ENCODE data around the gene CSTF2T. TPM values are rescaled to one million over a fixed set of nuclear protein-coding genes. Genes with fewer than 3 reads are reported as not detected.

The CSTF2T gene
- total RNA-seq, 1 experiment from 2014 or later, result 22.1 TPM

DNA sequence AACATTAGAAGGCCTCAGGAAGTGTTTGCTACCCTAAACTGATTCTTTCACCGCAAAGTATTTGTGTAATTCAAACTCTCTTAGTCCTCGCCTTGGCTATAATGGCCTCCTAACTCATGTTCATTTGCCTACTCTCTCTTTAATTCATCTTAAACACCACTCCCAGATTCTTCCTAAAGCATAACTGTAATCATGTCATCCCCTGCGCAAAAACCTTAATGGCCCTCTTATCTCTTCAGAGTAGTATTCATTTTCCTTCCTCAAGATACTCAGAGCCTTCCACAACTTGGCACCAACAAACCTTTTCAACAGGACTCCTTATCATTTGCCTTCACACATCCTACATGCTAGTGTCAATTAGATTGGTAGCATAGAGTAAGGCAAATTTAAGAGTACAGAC is 42.9 kb downstream of the CSTF2T start:
- Histone ChIP-seq H3K9me3 (ENCODE audit: low read length) (no peaks in the 10 kb centered on the region), H2AFZ (ENCODE audit: low read length) (no peak overlapping the region), H3K4me3 (ENCODE audit: low read length) (no peak overlapping the region), H3K27me3 (ENCODE audit: low read length) (no peaks in the 10 kb centered on the region), H3K9ac (ENCODE audit: low read length) (no peak overlapping the region), H3K36me3 (ENCODE audit: insufficient read depth, low read length) (no peaks in the 10 kb centered on the region), H3K4me2 (ENCODE audit: low read depth, low read length, poor library complexity, severe bottlenecking) (no peak overlapping the region), H3K4me1 (ENCODE audit: low read length) (no peaks in the 10 kb centered on the region), H3K79me2 (ENCODE audit: low read length) (no peaks in the 10 kb centered on the region), H3K9me2 (replicated peaks; ENCODE audit: insufficient read depth, low read length) (no peaks in the 10 kb centered on the region), H3K27ac (ENCODE audit: low read length) (no peak overlapping the region), H4K20me1 (ENCODE audit: insufficient read depth, low read depth, low read length) (no peaks in the 10 kb centered on the region)
- DNase-seq, result no peak

DNA sequence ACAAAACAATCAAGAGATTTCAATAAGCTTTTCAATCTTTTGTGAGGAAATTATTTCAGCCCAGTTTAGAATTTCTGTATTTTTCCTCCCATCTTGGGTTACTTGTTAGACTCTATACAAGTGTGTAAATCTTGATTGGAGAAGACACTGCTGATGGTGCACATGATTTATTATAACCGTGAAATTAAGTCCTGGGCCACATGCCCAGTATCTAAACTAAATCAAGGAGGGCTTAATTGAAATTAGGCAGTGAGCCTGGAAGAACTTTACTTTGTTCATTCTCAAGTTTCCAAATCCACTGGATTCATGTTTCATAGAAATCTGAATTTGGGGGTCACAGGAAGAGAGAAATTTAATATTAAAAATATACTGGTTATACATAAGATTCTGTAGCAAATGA is 44.5 kb downstream of the CSTF2T start:
- no peak for DNase-seq
- no peaks in the 10 kb centered on the region for H3K4me1 ChIP-seq (ENCODE audit: low read length)

DNA sequence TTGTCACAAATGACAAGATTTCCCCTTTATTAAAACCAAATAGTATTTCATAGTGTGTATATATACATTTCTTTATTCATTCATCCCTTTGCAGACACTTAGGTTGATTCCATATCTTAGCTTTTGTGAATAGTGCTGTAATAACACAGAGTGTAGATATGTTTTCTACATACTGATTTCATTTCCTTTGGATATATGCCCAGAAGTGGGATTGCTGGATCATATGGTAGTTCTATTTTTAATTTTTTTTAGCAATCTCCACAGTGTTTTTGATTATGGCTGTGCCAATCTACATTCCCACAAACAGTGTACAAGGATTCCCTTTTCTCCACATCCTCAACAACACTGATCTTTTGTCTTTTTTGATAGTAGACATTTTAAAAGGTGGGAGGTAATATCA is 46.4 kb downstream of the CSTF2T start:
- H4K20me1 ChIP-seq (ENCODE audit: insufficient read depth, low read depth, low read length), result no peaks in the 10 kb centered on the region
- DNase-seq, result no peak

More for the DNA sequence above, 44.5 kb downstream of the CSTF2T start:
- H3K9ac ChIP-seq (ENCODE audit: low read length), result no peak overlapping the region
- H3K36me3 ChIP-seq (ENCODE audit: insufficient read depth, low read length), result no peaks in the 10 kb centered on the region
- H4K20me1 ChIP-seq (ENCODE audit: insufficient read depth, low read depth, low read length), result no peaks in the 10 kb centered on the region
- H2AFZ ChIP-seq (ENCODE audit: low read length), result no peak overlapping the region
- H3K9me2 ChIP-seq (replicated peaks; ENCODE audit: insufficient read depth, low read length), result 0 out of 2 replicates have a peak, but pooled peaks cover under 1% of the 10 kb centered on the region
- no peak overlapping the region for H3K27ac ChIP-seq (ENCODE audit: low read length)
- no peaks in the 10 kb centered on the region for H3K9me3 ChIP-seq (ENCODE audit: low read length)
- no peak overlapping the region for H3K4me3 ChIP-seq (ENCODE audit: low read length)
- no peak overlapping the region for H3K4me2 ChIP-seq (ENCODE audit: low read depth, low read length, poor library complexity, severe bottlenecking)
- H3K79me2 ChIP-seq (ENCODE audit: low read length), result no peaks in the 10 kb centered on the region
- no peaks in the 10 kb centered on the region for H3K27me3 ChIP-seq (ENCODE audit: low read length)

DNA sequence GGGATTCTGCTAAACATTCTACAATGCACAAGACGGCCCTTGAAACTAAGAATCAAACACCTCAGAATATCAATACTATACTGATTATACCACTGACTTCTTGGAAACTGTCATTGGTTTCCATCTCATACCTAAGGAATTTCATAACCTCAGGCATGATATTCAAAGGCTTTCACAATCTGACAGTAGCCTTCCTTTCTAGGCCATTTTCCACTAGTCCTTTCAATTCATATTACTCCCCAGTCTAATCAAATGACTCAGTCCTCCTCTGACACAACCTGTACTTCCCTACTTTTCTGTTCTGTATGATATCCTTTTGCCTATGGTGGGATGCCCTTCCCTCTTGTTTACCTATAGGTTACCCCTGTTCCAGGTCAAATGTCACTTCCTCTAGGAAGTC is 48.3 kb downstream of the CSTF2T start:
- H3K27ac ChIP-seq (ENCODE audit: low read length), result no peak overlapping the region
- H3K79me2 ChIP-seq (ENCODE audit: low read length), result no peaks in the 10 kb centered on the region
- H3K4me2 ChIP-seq (ENCODE audit: low read depth, low read length, poor library complexity, severe bottlenecking), result no peak overlapping the region
- no peak overlapping the region for H2AFZ ChIP-seq (ENCODE audit: low read length)
- H3K4me3 ChIP-seq (ENCODE audit: low read length), result no peak overlapping the region
- H4K20me1 ChIP-seq (ENCODE audit: insufficient read depth, low read depth, low read length), result no peaks in the 10 kb centered on the region
- H3K4me1 ChIP-seq (ENCODE audit: low read length), result no peaks in the 10 kb centered on the region
- no peak for DNase-seq
- no peaks in the 10 kb centered on the region for H3K36me3 ChIP-seq (ENCODE audit: insufficient read depth, low read length)
- H3K9me3 ChIP-seq (ENCODE audit: low read length), result no peaks in the 10 kb centered on the region
- no peak overlapping the region for H3K9ac ChIP-seq (ENCODE audit: low read length)
- no peaks in the 10 kb centered on the region for H3K27me3 ChIP-seq (ENCODE audit: low read length)
- H3K9me2 ChIP-seq (replicated peaks; ENCODE audit: insufficient read depth, low read length), result peaks cover 3% of the 10 kb centered on the region; the same call in 1 of the 2 replicates

More for the DNA sequence above, 46.4 kb downstream of the CSTF2T start:
- no peak overlapping the region for H3K9ac ChIP-seq (ENCODE audit: low read length)
- no peaks in the 10 kb centered on the region for H3K27me3 ChIP-seq (ENCODE audit: low read length)
- H3K4me3 ChIP-seq (ENCODE audit: low read length), result no peak overlapping the region
- H2AFZ ChIP-seq (ENCODE audit: low read length), result no peak overlapping the region
- H3K9me2 ChIP-seq (replicated peaks; ENCODE audit: insufficient read depth, low read length), result peaks cover 3% of the 10 kb centered on the region; the same call in 1 of the 2 replicates
- no peaks in the 10 kb centered on the region for H3K79me2 ChIP-seq (ENCODE audit: low read length)
- no peak overlapping the region for H3K27ac ChIP-seq (ENCODE audit: low read length)
- H3K4me2 ChIP-seq (ENCODE audit: low read depth, low read length, poor library complexity, severe bottlenecking), result no peak overlapping the region
- no peaks in the 10 kb centered on the region for H3K36me3 ChIP-seq (ENCODE audit: insufficient read depth, low read length)
- no peaks in the 10 kb centered on the region for H3K9me3 ChIP-seq (ENCODE audit: low read length)
- H3K4me1 ChIP-seq (ENCODE audit: low read length), result no peaks in the 10 kb centered on the region

DNA sequence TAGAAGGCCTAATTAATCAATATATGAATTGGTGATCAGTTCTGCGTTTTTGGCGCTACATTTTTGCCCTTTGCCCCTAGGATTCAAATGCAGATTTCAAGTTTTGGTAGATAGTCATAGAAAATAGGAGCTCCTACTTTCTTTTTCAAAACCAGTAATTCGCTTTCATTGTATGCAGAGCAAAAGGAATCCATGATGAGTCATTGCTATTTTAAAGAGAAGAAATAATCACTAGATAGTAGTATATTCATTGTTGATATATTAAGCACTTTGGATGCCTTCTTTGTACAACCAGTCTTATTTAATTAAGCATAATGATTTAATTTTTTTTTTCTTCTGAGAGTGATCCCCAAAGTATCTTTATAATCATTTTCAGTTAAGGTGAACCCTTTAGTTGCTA is 50.3 kb downstream of the CSTF2T start:
- DNase-seq, result no peak
- no peak overlapping the region for H2AFZ ChIP-seq (ENCODE audit: low read length)
- no peak overlapping the region for H3K27ac ChIP-seq (ENCODE audit: low read length)
- H3K9me2 ChIP-seq (replicated peaks; ENCODE audit: insufficient read depth, low read length), result peaks cover 3% of the 10 kb centered on the region; the same call in 1 of the 2 replicates
- H4K20me1 ChIP-seq (ENCODE audit: insufficient read depth, low read depth, low read length), result no peaks in the 10 kb centered on the region
- H3K4me1 ChIP-seq (ENCODE audit: low read length), result no peaks in the 10 kb centered on the region
- H3K9ac ChIP-seq (ENCODE audit: low read length), result no peak overlapping the region
- no peaks in the 10 kb centered on the region for H3K79me2 ChIP-seq (ENCODE audit: low read length)
- no peaks in the 10 kb centered on the region for H3K36me3 ChIP-seq (ENCODE audit: insufficient read depth, low read length)
- no peak overlapping the region for H3K4me2 ChIP-seq (ENCODE audit: low read depth, low read length, poor library complexity, severe bottlenecking)
- H3K27me3 ChIP-seq (ENCODE audit: low read length), result no peaks in the 10 kb centered on the region
- H3K9me3 ChIP-seq (ENCODE audit: low read length), result no peaks in the 10 kb centered on the region
- no peak overlapping the region for H3K4me3 ChIP-seq (ENCODE audit: low read length)
